ENCODE results near the gene CDRT15.
A peak's percentile ranks its signal among the peaks of the same experiment; 100 is the strongest.
"Not testable (repeated sequence)": the region's sequence is repeated elsewhere in the genome, so short reads cannot be mapped to it uniquely, and the experiment has no call there.

Gene CDRT15

GRCh38 chr17:14236762-14237161 lies at the start of gene CDRT15:
TSS of gene CDRT15 (minus strand) at chr17:14236862. CDS start at chr17:14236833, 29 bp downstream.
- not testable (repeated sequence) for DNase-seq

GRCh38 chr17:14282726-14283125 lies 46.1 kb upstream of the CDRT15 start:
- DNase-seq = no peak

- no peak for DNase-seq
Observed at GRCh38 chr17:14281530-14281929, 44.9 kb upstream of the CDRT15 start.

- DNase-seq = no peak
Observed at GRCh38 chr17:14276535-14277250, 40.0 kb upstream of the CDRT15 start.

DNA sequence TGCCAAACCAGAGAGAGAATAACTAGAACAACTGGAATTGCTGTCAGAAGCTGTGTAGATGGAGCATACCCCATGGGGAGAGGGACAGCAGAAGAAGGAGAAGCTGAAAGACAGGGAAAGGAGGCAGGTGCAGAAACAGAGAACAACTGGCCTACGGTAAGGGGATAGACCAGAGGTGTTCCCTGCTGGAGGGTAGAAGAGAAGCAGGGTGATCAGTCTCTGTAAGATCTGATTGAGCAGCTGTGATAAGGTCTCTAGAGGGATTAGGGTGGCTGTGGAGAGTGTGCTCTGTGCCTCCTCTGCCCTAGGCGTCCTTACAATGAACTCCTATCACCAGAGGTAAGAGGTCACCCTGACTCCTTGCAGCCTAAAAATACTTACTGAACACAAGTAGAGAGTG lies 33.8 kb upstream of the CDRT15 start:
- no peak for DNase-seq

GRCh38 chr17:14269473-14269872 lies 32.8 kb upstream of the CDRT15 start:
- DNase-seq = no peak

- peak; percentile 22 for DNase-seq
Observed at GRCh38 chr17:14268264-14268663, 31.6 kb upstream of the CDRT15 start.

DNA sequence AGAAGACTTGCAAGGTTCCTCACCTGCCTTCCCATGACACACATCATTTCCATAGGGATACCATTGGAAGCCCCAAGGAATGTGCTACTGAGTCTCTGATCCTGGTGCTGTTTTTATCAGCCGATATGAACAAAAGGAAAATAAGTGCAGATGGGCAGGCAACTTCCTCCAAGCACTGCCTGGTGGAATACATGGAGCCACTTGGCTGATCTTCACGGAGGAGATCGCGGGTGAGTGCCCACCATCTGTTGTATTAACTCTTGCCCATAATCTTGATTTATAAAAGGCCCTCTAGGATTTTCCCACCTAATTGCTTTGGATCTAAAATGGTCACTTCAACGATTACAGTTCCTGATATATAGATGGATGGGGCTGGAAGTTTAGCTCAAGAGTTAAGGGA lies 24.7 kb upstream of the CDRT15 start:
- no peak for DNase-seq

DNA sequence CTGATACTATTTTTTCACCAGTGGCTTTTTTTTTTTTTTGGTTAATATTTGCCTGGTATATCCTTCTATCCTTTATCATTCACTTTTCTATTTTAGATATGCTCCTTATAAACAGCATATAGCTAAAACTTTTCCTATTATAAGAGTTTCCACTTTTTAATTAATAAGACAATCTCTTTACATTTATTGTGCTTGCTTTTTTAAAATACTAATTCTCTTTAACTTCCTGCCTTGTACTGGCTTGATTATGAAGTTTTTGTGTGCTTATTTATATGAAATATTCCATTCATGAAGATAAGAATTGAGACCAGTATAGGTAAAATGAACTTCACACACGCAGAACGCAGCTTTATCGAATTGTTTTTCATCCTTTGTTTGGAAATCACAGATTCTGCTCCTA lies 9.0 kb upstream of the CDRT15 start:
- no peak for DNase-seq

DNA sequence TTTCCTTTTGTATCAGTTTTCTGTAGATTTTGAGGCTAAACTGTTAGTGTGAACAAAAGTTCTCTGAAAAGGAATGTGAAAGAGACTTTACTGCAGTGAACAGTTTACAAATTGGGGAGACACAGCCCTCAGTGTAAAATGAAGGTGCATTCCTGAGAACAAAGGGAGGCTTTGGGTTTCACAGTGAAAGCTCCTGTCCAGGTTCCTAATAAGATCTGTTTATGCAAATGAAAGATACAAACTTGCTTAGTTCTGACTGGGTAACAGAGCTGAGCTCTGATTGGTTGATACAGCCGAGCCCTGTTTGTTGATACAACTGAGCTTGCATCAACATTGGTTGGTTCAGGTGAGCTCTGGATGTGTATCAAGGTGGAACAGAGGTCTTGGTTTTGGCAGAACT lies 8.3 kb upstream of the CDRT15 start:
- no peak for DNase-seq

- not testable (repeated sequence) for DNase-seq
Observed at GRCh38 chr17:14239271-14239670, 2.6 kb upstream of the CDRT15 start.

- not testable (repeated sequence) for DNase-seq
Observed at GRCh38 chr17:14236032-14236431, 630 bp downstream of the CDRT15 start.

DNA sequence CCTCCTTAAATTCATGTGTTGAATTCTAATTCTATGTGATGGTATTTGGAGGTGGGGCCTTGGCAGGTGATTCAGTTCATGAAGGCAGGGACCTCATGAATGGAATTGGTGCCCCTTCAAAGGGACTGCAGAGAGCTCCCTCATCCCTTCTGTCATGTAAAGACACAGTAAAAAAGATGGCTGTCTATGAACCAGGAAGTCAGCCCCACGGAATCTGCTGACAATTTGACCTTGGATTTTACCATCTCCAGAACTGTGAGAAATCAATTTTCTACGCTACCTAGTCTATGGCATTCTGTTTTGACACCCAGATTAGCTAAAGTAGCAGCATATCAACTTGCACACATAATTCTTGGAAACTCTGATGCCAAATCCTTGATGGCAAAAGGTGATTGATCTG lies 1.6 kb downstream of the CDRT15 start:
- not testable (repeated sequence) for DNase-seq

- not testable (repeated sequence) for DNase-seq
Observed at GRCh38 chr17:14231187-14231586, 5.5 kb downstream of the CDRT15 start.

GRCh38 chr17:14228903-14229302 lies 7.8 kb downstream of the CDRT15 start:
- no peak for DNase-seq

DNA sequence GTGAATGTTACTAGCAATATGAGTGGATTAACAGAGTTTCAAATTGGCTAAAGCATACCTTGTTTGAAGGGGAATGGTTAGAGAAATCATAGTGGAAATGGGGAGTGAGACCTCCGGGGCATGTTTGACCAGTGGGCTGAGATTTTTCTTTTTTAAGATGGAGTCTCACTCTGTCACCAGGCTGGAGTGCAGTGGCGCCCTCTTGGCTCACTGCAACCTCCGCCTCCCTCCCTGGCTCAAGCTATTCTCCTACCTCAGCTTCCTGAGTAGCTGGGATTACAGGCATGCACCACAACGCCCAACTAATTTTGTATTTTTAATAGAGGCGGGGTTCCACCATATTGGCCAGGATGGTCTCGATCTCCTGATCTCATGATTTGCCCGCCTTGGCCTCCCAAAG lies 9.6 kb downstream of the CDRT15 start:
- DNase-seq = no peak

GRCh38 chr17:14225254-14225980 lies 11.2 kb downstream of the CDRT15 start:
- DNase-seq = no peak

DNA sequence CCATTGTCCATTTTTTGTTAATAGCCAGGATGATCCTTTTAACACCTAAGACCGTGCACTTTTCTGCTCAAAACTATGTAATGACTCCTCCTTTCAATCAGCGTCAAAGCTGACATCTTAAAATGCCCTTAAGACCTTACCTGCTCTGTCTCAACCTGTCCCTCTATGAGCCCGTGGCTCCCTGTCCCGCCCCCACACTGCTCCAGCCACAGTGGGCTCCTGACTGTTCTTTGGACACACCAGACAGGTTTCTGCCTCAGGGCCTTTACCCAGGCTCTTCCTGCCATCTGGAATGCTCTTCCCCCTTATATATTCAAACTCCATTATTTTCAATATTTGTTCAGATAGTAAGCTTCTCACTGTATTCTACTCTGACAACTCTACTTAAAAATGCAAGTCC lies 14.1 kb downstream of the CDRT15 start:
- no peak for DNase-seq

DNA sequence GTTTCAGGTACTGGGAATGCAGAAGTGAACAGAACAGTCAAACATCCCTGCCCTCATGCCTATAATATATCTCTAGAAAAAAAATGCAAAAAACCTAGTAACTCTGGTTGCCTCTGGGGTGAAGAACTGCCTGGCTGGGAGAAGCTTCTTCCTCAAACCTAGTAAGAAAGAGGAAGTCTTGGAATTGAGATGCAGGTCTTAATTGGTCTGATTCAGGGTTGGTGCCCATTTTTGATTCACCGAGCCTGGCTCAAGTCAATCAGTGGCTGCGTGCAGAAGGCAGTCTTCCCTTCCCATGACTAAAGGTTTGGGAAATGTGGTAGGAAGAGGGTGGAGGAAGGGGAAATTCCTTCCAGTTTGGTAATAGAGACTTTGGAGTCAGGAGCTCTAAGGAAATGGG lies 22.4 kb downstream of the CDRT15 start:
- no peak for DNase-seq

GRCh38 chr17:14212401-14212800 lies 24.3 kb downstream of the CDRT15 start:
- no peak for DNase-seq

- DNase-seq = no peak
Observed at GRCh38 chr17:14211801-14212200, 24.9 kb downstream of the CDRT15 start.

DNA sequence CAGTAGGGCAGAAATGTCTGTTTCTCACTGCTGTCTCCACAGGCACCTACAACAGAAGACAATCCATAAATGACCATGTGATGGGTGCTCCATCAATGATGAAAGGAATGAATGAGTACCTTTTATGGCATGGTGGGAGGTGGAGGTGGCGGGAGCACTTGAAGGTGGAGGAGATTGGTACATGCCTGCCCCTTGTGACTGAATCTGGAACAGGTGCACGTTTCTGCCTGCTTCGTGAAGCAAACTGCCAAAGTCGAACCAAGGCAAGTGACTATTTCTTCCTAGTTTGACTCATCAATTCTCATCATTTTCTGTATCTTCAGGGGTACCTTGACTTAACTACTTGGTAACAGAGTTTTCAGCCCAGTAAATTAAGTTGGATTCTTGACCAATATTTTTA lies 25.4 kb downstream of the CDRT15 start:
- no peak for DNase-seq

- no peak for DNase-seq
Observed at GRCh38 chr17:14209215-14209614, 27.4 kb downstream of the CDRT15 start.

DNA sequence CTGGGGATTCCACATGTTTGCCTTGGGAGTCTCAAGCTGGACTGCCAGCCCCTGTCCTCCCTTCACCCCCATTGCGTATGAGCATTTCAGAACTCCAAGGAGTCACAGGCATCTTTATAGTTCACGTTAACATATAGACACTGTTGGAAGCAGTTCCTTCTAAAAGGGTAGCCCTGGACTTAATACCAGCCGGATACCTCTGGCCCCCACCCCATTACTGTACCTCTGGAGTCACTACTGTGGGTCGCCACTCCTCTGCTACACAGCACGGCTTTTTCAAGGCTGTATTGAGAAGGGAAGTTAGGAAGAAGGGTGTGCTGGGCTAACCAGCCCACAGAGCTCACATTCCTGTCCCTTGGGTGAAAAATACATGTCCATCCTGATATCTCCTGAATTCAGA lies 28.9 kb downstream of the CDRT15 start:
- DNase-seq = no peak

DNA sequence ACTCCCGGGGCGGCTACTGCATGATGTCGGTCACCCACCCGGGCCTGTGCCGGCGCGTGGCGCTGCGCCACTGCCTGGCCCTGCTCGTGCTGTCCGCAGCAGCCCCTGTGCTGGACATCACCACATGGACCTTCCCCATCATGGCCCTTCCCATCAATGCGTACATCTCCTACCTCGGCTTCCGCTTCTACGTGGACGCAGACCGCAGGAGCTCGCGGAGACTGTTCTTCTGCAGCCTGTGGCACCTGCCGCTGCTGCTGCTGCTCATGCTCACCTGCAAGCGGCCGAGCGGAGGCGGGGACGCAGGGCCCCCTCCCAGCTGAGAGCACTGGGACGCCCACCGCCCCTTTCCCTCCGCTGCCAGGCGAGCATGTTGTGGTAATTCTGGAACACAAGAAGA lies 29.8 kb downstream of the CDRT15 start:
- DNase-seq = no peak

Data from CD4-positive, alpha-beta T cell treated with Interleukin-17A for 1 hour (primary cell).